ENCODE results near the gene DNAJC18.
A peak's percentile ranks its signal among the peaks of the same experiment; 100 is the strongest.

DNAJC18 gene

GRCh38 chr5:139392678-139393496, 46.4 kb downstream of the DNAJC18 start:
- peak; percentile 81 for TF ChIP-seq CTCF (IDR thresholded peaks at IDR 0.05; ENCODE audit: insufficient read depth, low read length, missing control alignments)
- peak overlapping the region; percentile 38 for H3K4me3 ChIP-seq (ENCODE audit: low read depth, low read length)
- POLR2A ChIA-PET = no interaction called here
- CTCF ChIA-PET = interaction anchor here (0.5 kb wide), 1 partner anchor 199 kb away, joined by 4 read pairs; no protein-coding TSS in a partner anchor
- no peak for DNase-seq (ENCODE audit: low read depth, low spot score)

GRCh38 chr5:139392324-139392677, 47.0 kb downstream of the DNAJC18 start:
- peak overlapping the region; percentile 12 for H3K4me3 ChIP-seq (ENCODE audit: low read depth, low read length)
- no peak for DNase-seq (ENCODE audit: low read depth, low spot score)
- ChIA-PET CTCF (no interaction called here), POLR2A (no interaction called here)
- TF ChIP-seq CTCF (IDR thresholded peaks at IDR 0.05; ENCODE audit: insufficient read depth, low read length, missing control alignments) = no peak

- no peak for TF ChIP-seq CTCF (IDR thresholded peaks at IDR 0.05; ENCODE audit: insufficient read depth, low read length, missing control alignments)
- POLR2A ChIA-PET = no interaction called here
- DNase-seq (ENCODE audit: low read depth, low spot score) = no peak
- H3K4me3 ChIP-seq (ENCODE audit: low read depth, low read length) = peak overlapping the region; percentile 1
- CTCF ChIA-PET = interaction anchor here (0.6 to 0.9 kb wide), 3 partner anchors 15 to 107 kb away, joined by 3 read pairs; no protein-coding TSS in a partner anchor
Measured at GRCh38 chr5:139391570-139392323, 47.6 kb downstream of the DNAJC18 start.

GRCh38 chr5:139390639-139391569, 48.4 kb downstream of the DNAJC18 start:
- no peak for DNase-seq (ENCODE audit: low read depth, low spot score)
- ChIA-PET CTCF (interaction anchor here (0.6 to 1.4 kb wide), 5 partner anchors 9 to 106 kb away, joined by 3 to 4 read pairs (median 3); no protein-coding TSS in a partner anchor), POLR2A (no interaction called here)
- no peak overlapping the region for H3K4me3 ChIP-seq (ENCODE audit: low read depth, low read length)
- TF ChIP-seq CTCF (IDR thresholded peaks at IDR 0.05; ENCODE audit: insufficient read depth, low read length, missing control alignments) = no peak

GRCh38 chr5:139389701-139390638, 49.4 kb downstream of the DNAJC18 start, which contains the start of gene MZB1:
TSS of gene MZB1 (minus strand) at chr5:139389913. CDS start at chr5:139389856, 57 bp downstream.
- POLR2A ChIA-PET = no interaction called here
- CTCF ChIA-PET = interaction anchor here (0.6 to 1.4 kb wide), 2 partner anchors 10 to 15 kb away, joined by 3 to 4 read pairs; no protein-coding TSS in a partner anchor
- no peak within 1 kb of the TSS for H3K4me3 ChIP-seq (ENCODE audit: low read depth, low read length)
- no peak for DNase-seq (ENCODE audit: low read depth, low spot score)
- TF ChIP-seq CTCF (IDR thresholded peaks at IDR 0.05; ENCODE audit: insufficient read depth, low read length, missing control alignments) = no peak
